SJCRH30 (cell line): Measurements from ENCODE around the gene HMOX1. TPM values are rescaled to one million over a fixed set of nuclear protein-coding genes. Genes with fewer than 3 reads are reported as not detected.
"Not testable (repeated sequence)": the region's sequence is repeated elsewhere in the genome, so short reads cannot be mapped to it uniquely, and the experiment has no call there.

ENCODE experiments used
- DNase-seq, 2 experiments: peaks; one replicate each; pipeline ENCODE4 v3.0.0-alpha.2; 2015 to 2020
- H3K27ac ChIP-seq: fragments of 250-450 bp; sonication (Bioruptor Pico); 2 replicates; pipeline ENCODE4 v1.5.1; 2020; ENCODE audit warnings: mild to moderate bottlenecking, moderate library complexity
- H3K27me3 ChIP-seq: fragments of 250-450 bp; sonication (Bioruptor Pico); 2 replicates; pipeline ENCODE4 v1.5.1; 2020; ENCODE audit warnings: mild to moderate bottlenecking, moderate library complexity
- H3K36me3 ChIP-seq: fragments of 250-450 bp; sonication (Bioruptor Pico); 2 replicates; pipeline ENCODE4 v1.5.1; 2020; ENCODE audit warnings: mild to moderate bottlenecking, moderate library complexity
- H3K4me1 ChIP-seq: fragments of 250-450 bp; sonication (Bioruptor Pico); 2 replicates; pipeline ENCODE4 v1.5.1; 2020; ENCODE audit warnings: mild to moderate bottlenecking, moderate library complexity
- H3K4me3 ChIP-seq: fragments of 250-450 bp; sonication (Bioruptor Pico); 2 replicates; pipeline ENCODE4 v1.5.1; 2020; ENCODE audit warnings: mild to moderate bottlenecking, moderate library complexity
- H3K9me3 ChIP-seq: fragments of 250-450 bp; sonication (Bioruptor Pico); replicated peaks from 2 replicates; pipeline ENCODE4 v1.5.1; 2020; ENCODE audit warnings: mild to moderate bottlenecking, moderate library complexity
- total RNA-seq: library from RNA; depleted of rRNA; stranded (reverse); fragments of >200 nt; shearing (Covaris generic); gene quantifications from 2 replicates; pipeline ENCODE4 v1.2.3, GENCODE V29; 2014

The HMOX1 gene
- total RNA-seq, 1 experiment from 2014 or later = 5.1 TPM

DNA sequence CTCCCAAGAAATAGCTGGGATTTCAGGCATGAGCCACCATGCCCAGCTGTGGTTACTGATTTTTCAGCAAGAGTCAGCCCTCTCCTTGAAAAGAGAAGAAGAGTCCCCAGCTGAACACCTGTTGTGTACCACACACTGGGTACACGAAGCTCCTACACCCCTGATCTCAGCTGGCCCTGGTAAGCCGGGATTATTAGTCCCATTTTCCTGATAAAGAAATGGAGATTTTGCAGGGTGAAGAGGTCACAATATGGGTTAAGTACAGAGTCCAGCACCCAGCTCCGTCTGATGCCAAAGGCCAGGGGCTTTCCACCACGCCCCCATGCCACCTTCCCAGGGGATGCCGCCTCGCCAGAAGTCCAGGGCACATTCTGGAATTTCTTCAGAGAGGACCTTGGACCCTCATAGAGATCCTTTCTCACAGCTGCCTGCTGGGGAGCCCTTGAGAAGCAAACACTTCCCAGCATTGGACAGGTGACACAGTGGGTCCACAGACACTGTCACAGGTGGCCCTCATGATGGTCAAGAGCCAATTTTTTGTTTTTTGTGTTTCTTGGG, 19.8 kb upstream of the HMOX1 start:
- H3K27ac ChIP-seq = no peak overlapping the region
- no peak for DNase-seq
- H3K36me3 ChIP-seq = no peaks in the 10 kb centered on the region
- no peak overlapping the region for H3K4me3 ChIP-seq
- peaks cover 4% of the 10 kb centered on the region; the same call in 1 of the 2 replicates for H3K4me1 ChIP-seq
- H3K27me3 ChIP-seq = no peaks in the 10 kb centered on the region
- no peaks in the 10 kb centered on the region for H3K9me3 ChIP-seq

DNA sequence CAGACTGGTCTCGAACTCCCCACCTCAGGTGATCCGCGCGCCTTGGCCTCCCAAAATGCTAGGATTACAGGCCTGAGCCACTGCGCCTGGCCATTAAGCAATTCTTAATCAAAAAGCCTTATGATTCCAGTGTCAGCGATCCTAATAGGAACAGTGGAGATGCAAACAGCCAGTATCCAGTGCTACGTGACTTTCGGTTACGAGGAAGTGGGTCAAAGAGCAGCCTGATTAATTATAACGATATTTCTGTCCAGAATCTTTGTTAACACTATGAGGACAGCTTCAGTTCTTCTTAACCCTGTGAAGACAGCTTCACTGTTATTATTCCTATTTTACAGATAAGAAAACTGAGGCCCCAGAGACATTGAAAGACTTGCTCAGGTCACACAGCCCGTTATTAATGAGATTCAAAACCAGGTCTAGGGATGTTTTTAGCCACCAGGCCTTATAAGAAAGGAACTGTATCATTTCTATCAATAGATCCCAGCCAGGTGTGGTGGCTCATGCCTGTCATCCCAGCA, 17.3 kb upstream of the HMOX1 start:
- no peaks in the 10 kb centered on the region for H3K9me3 ChIP-seq
- H3K4me3 ChIP-seq = no peak overlapping the region
- H3K36me3 ChIP-seq = no peaks in the 10 kb centered on the region
- peaks cover 4% of the 10 kb centered on the region; the same call in 1 of the 2 replicates for H3K4me1 ChIP-seq
- no peak for DNase-seq
- no peak overlapping the region; the same call in 1 of the 2 replicates for H3K27ac ChIP-seq
- H3K27me3 ChIP-seq = no peaks in the 10 kb centered on the region

DNA sequence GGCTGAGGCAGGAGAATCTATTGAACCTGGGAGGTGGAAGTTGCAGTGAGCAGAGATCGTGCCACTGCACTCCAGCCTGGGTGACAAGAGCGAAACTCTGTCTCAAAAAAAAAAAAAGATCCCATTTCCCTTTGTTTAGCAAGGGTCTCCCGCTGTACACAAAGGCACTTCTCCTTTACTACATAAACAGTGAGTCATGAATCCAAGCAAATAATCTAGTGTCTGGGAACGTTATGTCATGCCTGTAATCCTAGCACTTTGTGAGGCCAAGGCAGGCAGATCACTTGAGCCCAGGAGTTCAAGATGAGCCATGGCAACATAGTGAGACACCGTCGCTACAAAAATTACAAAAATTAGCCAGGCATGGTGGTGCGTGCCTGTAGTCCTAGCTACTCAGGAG, 16.7 kb upstream of the HMOX1 start:
- H3K36me3 ChIP-seq, H3K4me1 ChIP-seq, H3K9me3 ChIP-seq, H3K27me3 ChIP-seq, H3K27ac ChIP-seq, H3K4me3 ChIP-seq: not testable (repeated sequence)
- peak in 1 of 2 experiments; percentile 63 for DNase-seq

DNA sequence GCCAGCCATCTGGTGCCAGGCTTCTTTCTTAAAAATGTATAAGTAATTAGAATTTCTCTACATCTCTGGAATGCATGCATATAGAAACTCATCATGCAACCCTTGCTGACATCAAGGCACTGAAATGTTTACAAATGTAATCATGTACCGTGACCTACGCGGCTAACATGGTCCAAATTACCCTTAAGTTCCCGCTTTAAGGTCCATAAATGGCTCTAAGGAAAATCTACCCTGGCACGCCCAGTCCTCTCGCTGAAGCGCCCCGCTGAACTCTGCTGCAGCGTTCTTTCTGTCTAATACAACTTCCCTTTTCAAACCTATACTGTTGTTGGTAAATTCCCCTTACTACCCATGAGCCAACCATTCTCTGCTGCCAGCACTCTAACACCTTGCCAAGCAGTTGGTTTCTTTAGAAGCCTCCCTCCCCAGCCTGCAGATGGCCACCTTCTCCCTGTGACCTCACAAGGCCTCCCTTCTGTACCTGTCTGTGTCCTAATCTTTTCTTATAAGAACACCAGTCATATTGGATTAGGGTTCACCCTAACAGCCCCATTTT, 13.5 kb upstream of the HMOX1 start:
- no peak overlapping the region for H3K27ac ChIP-seq
- H3K9me3 ChIP-seq = no peaks in the 10 kb centered on the region
- DNase-seq = no peak
- H3K36me3 ChIP-seq = no peaks in the 10 kb centered on the region
- no peaks in the 10 kb centered on the region for H3K27me3 ChIP-seq
- peaks cover 11% of the 10 kb centered on the region; the same call in 1 of the 2 replicates for H3K4me1 ChIP-seq
- no peak overlapping the region for H3K4me3 ChIP-seq

DNA sequence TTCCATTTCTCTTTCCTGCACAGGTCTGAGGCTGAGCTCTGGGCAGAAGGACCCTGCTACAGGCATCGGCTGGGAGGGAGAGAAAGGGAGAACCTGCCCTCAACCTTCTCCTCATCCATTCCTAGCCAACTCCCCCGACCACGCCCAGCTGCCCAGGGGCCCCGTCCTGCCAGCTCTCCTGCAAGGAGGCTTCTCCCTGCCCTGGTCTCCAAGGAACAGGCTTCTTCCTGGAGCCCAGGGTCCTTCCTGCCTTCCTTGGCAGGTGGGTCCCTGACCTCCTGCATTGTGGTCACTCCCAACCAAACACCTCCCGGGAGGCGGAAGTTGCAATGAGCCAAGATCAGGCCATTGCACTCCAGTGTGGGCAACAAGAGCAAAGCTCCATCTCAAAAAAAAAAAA, 12.5 kb upstream of the HMOX1 start:
- Histone ChIP-seq H3K27me3 (no peaks in the 10 kb centered on the region), H3K4me3 (no peak overlapping the region), H3K9me3 (no peaks in the 10 kb centered on the region), H3K36me3 (no peaks in the 10 kb centered on the region), H3K27ac (no peak overlapping the region), H3K4me1 (peaks cover 11% of the 10 kb centered on the region; the same call in 1 of the 2 replicates)
- DNase-seq = no peak

DNA sequence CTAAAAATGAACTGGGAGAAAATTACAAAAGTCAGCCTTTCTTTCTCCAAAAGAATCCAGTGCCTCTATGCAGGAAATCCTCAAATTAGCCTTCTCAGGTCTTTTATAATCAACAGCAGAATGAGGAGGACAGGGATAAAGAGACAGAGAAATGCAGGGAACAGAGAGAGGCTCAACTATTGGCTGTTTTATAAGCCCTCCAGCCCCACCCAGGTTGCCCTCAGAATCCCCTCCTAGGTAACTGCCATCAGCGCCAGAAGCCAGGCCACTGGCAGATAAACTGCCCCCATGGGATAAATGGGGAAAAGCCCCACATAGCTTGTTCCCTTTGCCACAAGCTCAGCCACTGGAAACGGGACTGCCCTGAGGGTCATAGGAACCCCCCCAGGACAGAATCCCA, 10.9 kb upstream of the HMOX1 start:
- peaks cover 7% of the 10 kb centered on the region; the same call in 1 of the 2 replicates for H3K4me1 ChIP-seq
- DNase-seq = no peak
- H3K27me3 ChIP-seq = no peaks in the 10 kb centered on the region
- no peaks in the 10 kb centered on the region for H3K36me3 ChIP-seq
- H3K4me3 ChIP-seq = no peak overlapping the region
- no peaks in the 10 kb centered on the region for H3K9me3 ChIP-seq
- H3K27ac ChIP-seq = no peak overlapping the region

DNA sequence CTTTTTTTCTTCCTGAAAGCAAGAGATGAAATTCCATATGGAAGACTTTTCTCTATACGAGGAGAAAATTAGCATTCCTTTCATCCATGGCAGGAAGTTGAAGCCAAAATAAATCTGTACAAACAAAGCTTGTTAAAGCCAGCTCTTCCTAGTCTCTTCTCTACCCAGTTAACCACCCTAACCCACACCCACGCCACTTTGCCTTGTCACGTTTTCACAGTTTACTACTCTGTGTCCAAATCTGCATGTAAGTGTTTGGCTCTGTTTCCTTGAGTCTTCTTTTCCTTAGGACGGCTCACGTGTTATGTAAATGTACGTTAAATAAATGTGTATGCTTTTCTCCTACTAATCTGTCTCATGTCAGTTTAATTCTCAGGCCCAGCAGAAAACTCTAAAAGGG, 7.1 kb upstream of the HMOX1 start:
- Histone ChIP-seq H3K27me3 (no peaks in the 10 kb centered on the region), H3K9me3 (no peaks in the 10 kb centered on the region), H3K36me3 (no peaks in the 10 kb centered on the region)

DNA sequence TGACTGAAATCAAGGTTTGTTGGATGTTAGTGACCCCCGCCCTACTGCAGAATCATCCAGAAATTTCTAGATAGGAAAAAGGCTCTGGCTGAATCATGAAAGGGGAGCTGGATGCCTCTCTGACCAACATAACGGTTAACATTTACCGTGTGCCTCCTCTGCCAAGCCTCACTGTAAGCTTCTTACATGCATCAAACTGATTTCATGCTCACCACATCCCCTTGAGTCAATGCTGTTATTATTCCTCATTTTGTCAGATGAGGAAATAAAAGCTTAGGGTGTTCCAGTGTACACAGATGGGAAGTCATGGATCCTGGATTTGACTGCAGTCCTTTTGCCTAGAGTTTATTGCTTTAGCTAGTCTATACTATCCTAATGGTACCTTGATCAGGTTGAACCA, 5.9 kb upstream of the HMOX1 start:
- H3K36me3 ChIP-seq = no peaks in the 10 kb centered on the region
- H3K27ac ChIP-seq = no peak overlapping the region; the same call in 1 of the 2 replicates
- peaks cover 6% of the 10 kb centered on the region for H3K4me1 ChIP-seq
- DNase-seq = peak in 1 of 2 experiments; percentile 19
- no peak overlapping the region for H3K4me3 ChIP-seq
- H3K27me3 ChIP-seq = no peaks in the 10 kb centered on the region
- H3K9me3 ChIP-seq = no peaks in the 10 kb centered on the region

More for the DNA sequence above, 7.1 kb upstream of the HMOX1 start:
- H3K4me1 ChIP-seq = peaks cover 11% of the 10 kb centered on the region
- no peak for DNase-seq
- no peak overlapping the region for H3K27ac ChIP-seq
- no peak overlapping the region for H3K4me3 ChIP-seq

DNA sequence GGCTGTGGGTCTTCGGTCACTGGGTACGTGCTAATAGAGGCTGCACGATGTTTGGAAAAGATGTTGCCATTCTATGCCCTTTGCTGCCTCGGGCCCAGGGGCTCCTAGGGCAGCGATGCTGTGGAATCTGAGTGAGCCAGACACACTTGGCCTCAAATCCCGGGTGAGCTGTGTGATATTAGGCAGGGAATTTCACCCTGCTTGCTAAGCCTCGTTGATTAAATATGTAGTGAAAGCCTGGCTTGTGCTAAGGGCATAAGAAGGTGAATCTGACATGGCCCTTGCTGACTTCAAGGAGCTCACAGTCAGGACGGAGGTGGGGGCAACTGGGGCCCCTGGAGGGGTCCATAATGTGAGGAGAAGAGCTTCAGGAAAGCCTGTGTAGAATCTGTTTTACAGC, 5.4 kb upstream of the HMOX1 start:
- Histone ChIP-seq H3K9me3 (no peaks in the 10 kb centered on the region), H3K4me3 (no peak overlapping the region), H3K27me3 (no peaks in the 10 kb centered on the region), H3K36me3 (no peaks in the 10 kb centered on the region), H3K27ac (peak overlapping the region; percentile 4; the same call in 1 of the 2 replicates), H3K4me1 (peaks cover 5% of the 10 kb centered on the region)
- DNase-seq = no peak

DNA sequence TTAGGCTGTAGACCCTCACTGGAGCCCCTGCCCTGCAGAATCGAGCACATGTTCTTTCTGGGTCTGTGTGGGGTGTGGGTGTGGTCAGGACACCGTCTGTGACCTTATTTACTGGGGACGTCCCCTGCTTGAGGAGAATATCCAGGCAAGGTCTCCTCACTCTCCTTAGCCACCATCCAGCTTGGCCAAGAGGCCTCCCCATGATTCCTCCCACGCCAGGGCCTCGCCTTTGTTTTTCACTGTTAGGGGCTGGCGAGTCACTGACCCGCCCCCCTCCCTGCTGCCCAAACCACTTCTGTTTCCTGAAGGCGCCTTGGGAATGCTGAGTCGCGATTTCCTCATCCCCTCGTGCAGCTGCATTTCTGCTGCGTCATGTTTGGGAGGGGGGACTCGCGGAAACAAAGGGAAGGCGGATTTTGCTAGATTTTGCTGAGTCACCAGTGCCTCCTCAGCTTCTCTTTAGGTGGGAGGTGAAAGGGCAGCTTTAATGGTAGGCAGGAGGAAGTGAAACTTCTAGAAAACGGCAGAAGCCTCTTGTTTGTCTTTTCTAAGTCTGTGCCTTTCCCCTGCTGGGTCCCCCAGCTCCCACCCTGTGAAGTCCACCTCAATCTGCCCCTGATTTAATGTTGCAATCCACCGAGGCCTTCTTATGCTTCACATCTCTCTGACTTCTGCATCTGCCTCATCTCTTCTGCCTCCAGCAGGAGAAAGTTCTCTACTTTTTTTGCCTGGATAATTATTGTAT, 4.0 kb upstream of the HMOX1 start:
- H3K4me3 ChIP-seq = peak overlapping the region; percentile 24
- no peaks in the 10 kb centered on the region for H3K27me3 ChIP-seq
- H3K36me3 ChIP-seq = no peaks in the 10 kb centered on the region
- H3K27ac ChIP-seq = peak overlapping the region; percentile 50
- peaks cover 5% of the 10 kb centered on the region for H3K4me1 ChIP-seq
- DNase-seq = peak; percentile 86 to 89
- no peaks in the 10 kb centered on the region for H3K9me3 ChIP-seq

DNA sequence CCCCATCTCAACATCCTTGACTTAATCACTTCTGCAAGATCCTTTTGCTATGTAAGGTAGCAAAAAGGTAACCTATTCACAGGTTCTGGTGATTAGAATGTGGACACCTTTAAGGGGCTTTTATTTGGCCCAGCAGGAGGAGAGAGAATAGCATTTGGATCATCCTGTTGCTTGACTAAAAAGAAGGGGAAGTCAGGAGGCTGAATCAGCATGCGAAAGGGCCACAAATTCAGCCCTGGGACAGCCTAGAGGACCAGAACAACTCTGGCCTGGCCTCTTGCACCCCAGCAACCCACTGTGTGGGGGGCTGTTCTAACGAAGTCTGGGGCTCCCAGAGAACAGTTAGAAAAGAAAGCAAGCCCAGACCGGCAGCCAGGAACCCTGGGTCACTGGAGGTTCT, 3.2 kb upstream of the HMOX1 start:
- no peaks in the 10 kb centered on the region for H3K36me3 ChIP-seq
- H3K4me3 ChIP-seq = no peak overlapping the region
- no peaks in the 10 kb centered on the region for H3K9me3 ChIP-seq
- H3K27ac ChIP-seq = no peak overlapping the region
- H3K27me3 ChIP-seq = no peaks in the 10 kb centered on the region
- DNase-seq = no peak
- H3K4me1 ChIP-seq = peaks cover 5% of the 10 kb centered on the region

DNA sequence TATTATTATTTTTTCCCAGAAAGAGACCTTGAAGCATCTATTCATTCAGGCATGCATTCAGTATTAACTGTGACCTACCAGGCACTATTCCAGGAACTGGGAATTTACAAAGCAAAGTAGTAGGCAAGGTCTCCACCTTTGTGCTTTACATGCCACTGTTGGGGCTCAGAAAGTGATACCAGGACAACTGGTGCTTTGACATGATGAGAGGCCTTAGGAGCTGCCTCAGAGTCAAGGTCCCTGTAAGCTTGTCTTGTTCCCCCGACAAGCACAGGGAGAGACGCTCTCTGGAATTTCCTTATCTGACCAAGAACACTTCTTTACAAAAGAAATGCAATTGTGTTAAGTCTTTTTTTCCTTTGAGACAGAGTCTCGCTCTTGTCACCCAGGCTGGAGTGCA, 2.3 kb upstream of the HMOX1 start:
- no peaks in the 10 kb centered on the region for H3K27me3 ChIP-seq
- H3K4me3 ChIP-seq = no peak overlapping the region
- no peak for DNase-seq
- 0 out of 2 replicates have a peak, but pooled peaks cover 4% of the 10 kb centered on the region for H3K36me3 ChIP-seq
- no peaks in the 10 kb centered on the region for H3K9me3 ChIP-seq
- H3K4me1 ChIP-seq = peaks cover 5% of the 10 kb centered on the region
- no peak overlapping the region for H3K27ac ChIP-seq

DNA sequence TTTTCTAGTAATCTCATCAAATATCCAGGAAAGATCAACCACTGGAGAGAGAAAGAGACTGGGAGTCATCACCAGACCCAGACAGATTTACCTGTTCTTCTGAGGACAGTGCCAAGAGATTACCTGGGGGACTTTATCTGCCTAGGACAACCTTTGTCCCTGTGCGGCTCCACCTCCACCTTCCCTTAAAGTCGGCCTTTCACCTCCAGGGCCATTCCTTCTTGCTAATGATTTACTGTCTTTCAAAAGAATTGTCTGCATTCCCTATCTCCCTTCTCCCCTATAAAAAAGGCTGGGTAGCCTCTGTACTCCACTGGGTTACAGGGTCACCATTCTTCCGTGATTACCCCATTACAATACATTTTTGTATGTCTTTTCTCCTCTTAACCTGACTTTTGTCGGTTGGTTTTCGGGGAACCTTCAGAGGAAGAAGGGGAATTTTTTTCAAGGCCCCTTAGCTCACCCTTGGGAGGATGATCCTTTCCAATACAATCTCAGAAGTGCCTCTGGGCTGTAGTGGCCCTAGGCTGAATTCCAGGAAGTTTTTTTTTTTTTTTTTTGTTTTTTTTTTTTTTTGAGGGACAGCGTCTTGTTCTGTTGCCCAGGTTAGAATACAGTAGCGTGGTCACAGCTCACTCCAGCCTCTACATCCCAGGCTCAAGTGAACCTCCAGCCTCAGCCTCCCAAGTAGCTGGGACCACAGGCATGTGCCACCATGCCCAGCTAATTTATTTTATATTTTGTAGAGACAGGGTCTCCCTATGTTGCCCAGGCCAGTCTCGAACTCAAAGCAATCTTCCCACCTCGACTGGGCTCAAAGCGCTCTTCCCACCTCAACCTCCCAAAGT, 1.5 kb upstream of the HMOX1 start:
- Histone ChIP-seq H3K9me3 (no peaks in the 10 kb centered on the region), H3K4me1 (peaks cover 5% of the 10 kb centered on the region), H3K27me3 (no peaks in the 10 kb centered on the region), H3K4me3 (no peak overlapping the region), H3K27ac (no peak overlapping the region), H3K36me3 (0 out of 2 replicates have a peak, but pooled peaks cover 4% of the 10 kb centered on the region)
- DNase-seq = no peak

DNA sequence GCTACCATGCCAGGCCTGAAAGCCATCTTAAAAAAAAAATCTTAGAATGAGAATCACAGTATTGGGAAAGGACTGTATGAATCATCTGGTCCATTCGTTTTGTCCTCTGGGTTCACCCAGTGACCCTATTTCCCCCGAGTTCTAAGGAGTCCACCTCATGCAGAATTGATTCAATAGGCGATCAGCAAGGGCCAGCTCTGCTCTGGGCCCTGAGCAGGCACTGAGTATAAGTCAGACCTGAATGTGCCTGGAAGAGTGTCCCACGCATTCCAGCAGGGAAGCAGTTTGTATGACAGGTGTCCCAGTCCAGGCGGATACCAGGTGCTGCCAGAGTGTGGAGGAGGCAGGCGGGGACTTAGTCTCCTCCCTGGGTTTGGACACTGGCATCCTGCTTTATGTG, 883 bp upstream of the HMOX1 start:
- no peak overlapping the region for H3K27ac ChIP-seq
- H3K9me3 ChIP-seq = no peaks in the 10 kb centered on the region
- no peak for DNase-seq
- H3K36me3 ChIP-seq = 0 out of 2 replicates have a peak, but pooled peaks cover 4% of the 10 kb centered on the region
- no peaks in the 10 kb centered on the region for H3K27me3 ChIP-seq
- H3K4me3 ChIP-seq = no peak overlapping the region
- H3K4me1 ChIP-seq = peaks cover 5% of the 10 kb centered on the region
